A549 treated with Mapracorat at 1 μM for 4 hours (cell line): ENCODE measurements around the gene OTUB1. TPM values are rescaled to one million over a fixed set of nuclear protein-coding genes. Genes with fewer than 3 reads are reported as not detected.

ENCODE experiments used
- total RNA-seq: library from RNA; stranded (reverse); fragments of 200-300 nt; extraction: Qiagen RNA extraction; gene quantifications from 5 replicates; pipeline ENCODE4 v1.2.3, GENCODE V29; 2022

The OTUB1 gene, protein sequence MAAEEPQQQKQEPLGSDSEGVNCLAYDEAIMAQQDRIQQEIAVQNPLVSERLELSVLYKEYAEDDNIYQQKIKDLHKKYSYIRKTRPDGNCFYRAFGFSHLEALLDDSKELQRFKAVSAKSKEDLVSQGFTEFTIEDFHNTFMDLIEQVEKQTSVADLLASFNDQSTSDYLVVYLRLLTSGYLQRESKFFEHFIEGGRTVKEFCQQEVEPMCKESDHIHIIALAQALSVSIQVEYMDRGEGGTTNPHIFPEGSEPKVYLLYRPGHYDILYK
- 114 to 129 TPM (median 127 TPM) in 5 replicates for total RNA-seq

DNA sequence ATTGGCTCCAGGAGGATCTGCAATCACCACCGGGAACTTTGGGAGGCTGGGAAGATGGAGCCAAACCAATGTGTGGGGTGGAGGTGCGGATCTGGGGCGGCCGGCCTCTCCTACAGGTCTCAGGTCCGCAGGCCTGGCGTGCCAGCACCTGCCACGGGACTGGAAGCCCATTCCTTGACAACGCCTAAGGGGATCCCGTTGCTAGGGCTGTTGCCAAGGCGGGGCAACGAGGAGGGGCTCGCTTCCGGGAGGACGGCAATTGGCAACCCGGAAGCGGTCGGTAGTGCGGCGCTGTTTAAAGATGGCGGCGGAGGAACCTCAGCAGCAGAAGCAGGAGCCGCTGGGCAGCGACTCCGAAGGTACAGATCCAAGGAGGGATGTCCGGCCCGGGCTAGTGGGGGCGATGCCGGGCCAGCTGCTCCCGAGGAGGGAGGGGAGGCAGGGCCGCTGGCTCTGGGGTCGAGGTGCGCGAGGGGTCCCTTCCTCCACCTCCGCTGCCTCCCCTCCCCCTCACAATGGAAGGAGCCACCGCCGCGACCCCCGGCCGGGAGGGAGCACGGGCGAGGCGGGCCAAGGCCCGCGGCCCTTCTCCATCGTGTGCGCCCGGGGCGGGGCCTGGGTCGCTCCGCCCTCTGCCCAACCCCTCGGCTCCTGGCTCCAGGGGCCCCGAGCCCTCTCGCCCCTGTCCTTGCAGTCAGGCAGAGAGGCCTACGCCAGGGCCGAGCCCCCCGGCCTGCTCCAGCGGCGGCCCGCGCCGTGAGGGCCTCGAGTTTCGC lies at the start of gene OTUB1:
TSS of gene OTUB1 (plus strand) at position 283 of the 776 bp plus-strand sequence. CDS start at position 302, 19 bp downstream.

DNA sequence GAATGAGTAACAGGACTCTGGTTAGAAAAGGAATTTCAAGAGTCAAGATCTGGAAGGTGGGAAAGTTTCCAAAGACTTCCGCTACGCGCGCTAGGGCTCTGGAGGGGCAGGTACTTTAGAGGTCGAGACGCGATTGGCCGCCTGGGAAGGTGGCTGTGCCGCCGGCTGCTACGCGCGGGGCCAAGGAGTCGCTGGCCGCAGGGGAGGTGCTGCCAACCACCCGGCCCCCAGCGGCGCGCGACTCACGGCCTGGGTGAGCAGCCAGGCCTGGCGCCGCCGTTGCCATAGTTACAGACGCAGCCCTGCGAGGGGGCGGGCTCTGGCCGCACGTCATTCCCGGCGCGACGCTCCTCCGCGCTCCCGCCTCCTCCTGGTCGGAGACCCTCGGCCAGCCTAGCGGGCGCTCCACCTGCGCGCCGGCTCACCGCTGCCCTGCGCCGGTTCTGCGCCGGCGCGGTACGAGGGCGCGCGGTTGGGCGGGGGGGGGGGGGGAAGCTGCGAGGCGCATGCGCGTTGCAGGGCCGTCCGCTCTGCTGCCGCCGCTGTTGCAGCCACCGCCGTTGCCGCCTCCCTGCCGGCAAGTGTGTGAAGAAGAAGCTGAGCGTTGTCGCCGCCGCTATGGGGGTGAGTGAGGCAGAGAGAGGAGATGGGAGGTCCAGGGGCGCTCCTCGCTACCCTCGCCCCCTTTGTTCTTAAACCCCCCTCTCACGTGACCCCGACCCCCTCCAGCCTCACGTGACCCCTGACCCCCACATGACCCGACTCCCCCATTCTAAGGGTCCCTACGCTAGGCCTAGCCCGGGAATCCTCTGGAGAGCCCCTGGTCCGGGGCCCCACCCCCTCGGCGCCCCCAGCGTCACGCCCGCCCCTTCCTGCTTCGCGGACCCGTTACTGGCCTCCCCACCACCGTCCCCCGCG lies 47.5 kb upstream of the OTUB1 start, which contains the start of gene NAA40:
TSS of gene NAA40 (plus strand) at position 524 of the 918 bp plus-strand sequence. CDS start at position 619, 95 bp downstream.

DNA sequence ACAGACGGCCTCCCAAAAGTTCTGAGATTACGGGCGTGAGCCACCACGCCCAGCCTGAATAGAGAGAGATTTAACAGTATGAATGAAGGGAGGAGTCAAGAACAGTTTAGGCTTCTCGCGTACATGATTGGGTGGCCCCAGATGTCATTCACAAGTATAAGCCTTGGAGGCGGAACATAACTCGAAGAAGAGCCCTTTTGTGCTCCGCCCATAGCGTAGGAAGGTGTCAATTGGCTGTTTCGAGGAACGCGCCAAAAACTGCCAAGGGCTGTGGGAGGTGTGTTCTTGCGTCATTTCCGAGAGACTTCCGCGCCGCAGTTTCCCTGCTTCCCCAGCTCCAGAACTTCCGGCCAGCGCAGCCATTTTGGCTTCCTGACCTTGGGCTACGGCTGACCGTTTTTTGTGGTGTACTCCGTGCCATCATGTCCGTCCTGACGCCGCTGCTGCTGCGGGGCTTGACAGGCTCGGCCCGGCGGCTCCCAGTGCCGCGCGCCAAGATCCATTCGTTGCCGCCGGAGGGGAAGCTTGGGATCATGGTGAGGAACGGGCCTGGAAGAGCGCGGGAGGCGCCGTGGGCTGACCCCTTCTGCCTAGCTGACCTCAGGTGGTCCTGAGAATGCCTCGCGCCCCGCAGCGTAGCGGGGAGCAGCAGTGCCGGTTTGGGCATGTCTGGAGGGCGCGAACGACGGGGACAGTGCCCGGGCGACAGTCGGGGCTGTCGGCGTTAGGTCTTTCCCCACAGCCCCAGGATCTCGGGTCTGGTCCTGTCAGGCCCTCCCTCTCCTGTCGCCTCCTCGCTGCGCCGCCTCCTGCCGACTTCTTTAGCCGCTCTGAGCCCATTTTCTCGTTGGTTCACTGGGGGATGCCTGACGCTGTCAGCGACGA lies 11.7 kb upstream of the OTUB1 start, which contains the start of gene COX8A:
TSS of gene COX8A (plus strand) at position 362 of the 885 bp plus-strand sequence. CDS start at position 423, 61 bp downstream.

DNA sequence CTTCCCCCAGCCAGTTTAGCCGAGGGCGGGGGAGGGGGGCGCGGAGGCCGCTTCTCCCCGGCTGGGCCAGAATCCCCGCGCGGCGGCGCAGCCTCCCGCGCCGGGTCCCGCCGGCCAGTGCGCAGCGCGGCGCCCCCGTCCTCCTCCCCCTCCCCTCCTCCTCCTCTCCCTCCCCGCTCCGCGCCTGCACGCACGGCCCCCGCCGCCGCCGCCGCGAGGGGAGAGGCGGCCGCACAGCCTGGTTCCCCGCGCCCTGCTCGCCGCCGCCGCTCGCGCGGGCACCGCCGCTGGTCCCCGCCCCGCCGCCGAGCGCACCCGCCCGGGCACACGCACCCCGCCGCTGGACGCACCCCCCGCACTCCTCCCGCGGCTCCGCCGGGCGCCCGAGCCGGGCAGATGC lies 49.3 kb downstream of the OTUB1 start, which contains the start of gene FLRT1:
TSS of gene FLRT1 (plus strand) at position 356 of the 400 bp plus-strand sequence. CDS start 80,337 bp downstream, outside the sequence.

Other genes with a start within 250 kb of the OTUB1 start
- gene ZFTA, start 217.7 kb upstream of the OTUB1 start, total RNA-seq: 3.8 to 6.9 TPM (median 6.0 TPM) in 5 replicates
- gene SPINDOC, start 173.0 kb upstream of the OTUB1 start, total RNA-seq: 32.7 to 52.1 TPM (median 49.7 TPM) in 5 replicates
- gene MARK2, start 147.3 kb upstream of the OTUB1 start, total RNA-seq: 25.1 to 28.9 TPM (median 27.7 TPM) in 5 replicates
- 0.87 to 1.3 TPM (median 0.93 TPM) in 5 replicates for gene RCOR2, start 69.3 kb upstream of the OTUB1 start, total RNA-seq
- 12.8 to 19.1 TPM (median 16.3 TPM) in 5 replicates for gene NAA40, start 47.4 kb upstream of the OTUB1 start, total RNA-seq
- 701 to 1,124 TPM (median 971 TPM) in 5 replicates for gene COX8A, start 11.8 kb upstream of the OTUB1 start, total RNA-seq
- gene FLRT1, start 49.5 kb downstream of the OTUB1 start, total RNA-seq: 0.03 to 0.10 TPM (median 0.06 TPM) in 4 of 5 replicates, not detected in the other
- gene MACROD1, start 179.7 kb downstream of the OTUB1 start, total RNA-seq: 11.4 to 17.0 TPM (median 13.6 TPM) in 5 replicates
- gene STIP1, start 199.7 kb downstream of the OTUB1 start, total RNA-seq: 221 to 250 TPM (median 241 TPM) in 5 replicates
- gene FERMT3, start 220.3 kb downstream of the OTUB1 start, total RNA-seq: 0.52 to 2.3 TPM (median 1.5 TPM) in 5 replicates
- gene TRPT1, start 239.7 kb downstream of the OTUB1 start, total RNA-seq: 19.7 to 25.1 TPM (median 23.2 TPM) in 5 replicates
- gene NUDT22, start 239.8 kb downstream of the OTUB1 start, total RNA-seq: 30.1 to 40.4 TPM (median 39.0 TPM) in 5 replicates
- gene DNAJC4, start 244.1 kb downstream of the OTUB1 start, total RNA-seq: 17.3 to 22.9 TPM (median 19.6 TPM) in 5 replicates
- 34.1 to 50.0 TPM (median 49.1 TPM) in 5 replicates for gene VEGFB, start 248.1 kb downstream of the OTUB1 start, total RNA-seq